GM18951 (cell line): ENCODE data around the gene PTPRD.

Experiments
- POLR2A ChIP-seq: IDR thresholded peaks from 4 replicates; pipeline ENCODE4 v1.6.1; 2011; ENCODE audit warnings: mild to moderate bottlenecking; ENCODE audit not compliant: insufficient read length, insufficient read depth; ENCODE audit errors: extremely low read depth
- in situ Hi-C: fragments of 300-500 bp; cut with MboI; formaldehyde crosslinking; loops from one replicate; pipeline ENCODE4 v1.12.0; 2022; ENCODE audit warnings: low sequenced_read_pairs, mixed read lengths, inconsistent platforms; ENCODE audit not compliant: unreplicated experiment

PTPRD gene

DNA sequence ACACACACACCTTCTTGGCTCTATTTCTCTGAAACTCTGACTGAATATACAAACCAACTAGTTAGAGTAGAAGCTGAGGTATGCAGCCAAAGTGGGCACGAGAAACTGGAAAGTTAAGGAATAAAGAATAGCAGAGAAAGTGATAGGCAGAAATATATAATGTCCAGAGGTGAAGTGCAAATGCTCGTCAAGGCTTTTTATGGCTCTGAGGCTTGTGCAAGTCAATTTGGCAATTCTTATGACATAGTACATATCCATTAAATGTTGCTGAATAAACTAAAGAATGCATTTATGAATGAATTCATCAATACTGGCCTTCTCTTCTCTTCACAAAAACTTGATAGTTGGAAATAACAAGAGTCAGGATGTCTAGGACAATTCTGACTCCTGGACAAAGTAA is 2323.1 kb downstream of the PTPRD start:
- TF ChIP-seq POLR2A, result no peak
- in situ Hi-C loops, result no loop called here

DNA sequence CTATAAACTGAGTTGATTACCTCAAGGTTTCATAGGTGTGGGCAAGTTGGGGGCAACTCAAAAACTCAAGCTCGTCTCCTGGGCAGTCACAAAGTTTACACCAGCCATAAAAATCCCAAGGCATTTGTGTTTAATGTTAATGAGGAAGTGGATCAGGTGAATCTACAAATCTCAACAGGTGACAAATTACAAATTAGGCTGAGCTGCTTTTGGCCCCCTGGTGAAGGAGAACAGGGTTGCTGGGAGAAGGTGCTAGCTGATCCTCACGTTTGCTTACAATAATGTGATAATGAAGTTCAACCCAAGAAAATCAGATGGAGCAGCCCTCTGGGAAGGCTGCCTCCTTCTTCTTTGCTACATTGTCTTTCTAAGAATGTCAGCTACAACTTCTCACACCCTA is 2324.8 kb downstream of the PTPRD start:
- in situ Hi-C loops, result no loop called here
- no peak for TF ChIP-seq POLR2A

DNA sequence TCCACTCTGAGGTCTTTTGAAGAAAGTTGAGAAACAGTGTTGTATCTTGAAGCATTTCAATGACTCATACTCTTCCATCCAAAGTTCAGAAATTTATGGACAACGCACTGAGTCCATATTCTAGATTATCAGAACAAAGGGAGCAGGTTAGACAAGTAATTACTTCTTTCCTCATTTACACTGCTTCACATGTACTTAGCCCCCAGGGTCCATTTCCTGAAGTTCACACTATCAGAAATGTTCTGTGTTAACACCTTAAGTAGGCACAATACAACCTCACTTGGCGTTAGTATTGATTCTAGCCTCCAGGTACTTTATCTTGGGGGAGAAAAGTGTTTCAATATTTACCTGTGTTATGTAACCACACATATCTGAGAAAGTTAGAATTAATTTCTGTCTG is 2325.3 kb downstream of the PTPRD start:
- no peak for TF ChIP-seq POLR2A
- in situ Hi-C loops, result no loop called here

DNA sequence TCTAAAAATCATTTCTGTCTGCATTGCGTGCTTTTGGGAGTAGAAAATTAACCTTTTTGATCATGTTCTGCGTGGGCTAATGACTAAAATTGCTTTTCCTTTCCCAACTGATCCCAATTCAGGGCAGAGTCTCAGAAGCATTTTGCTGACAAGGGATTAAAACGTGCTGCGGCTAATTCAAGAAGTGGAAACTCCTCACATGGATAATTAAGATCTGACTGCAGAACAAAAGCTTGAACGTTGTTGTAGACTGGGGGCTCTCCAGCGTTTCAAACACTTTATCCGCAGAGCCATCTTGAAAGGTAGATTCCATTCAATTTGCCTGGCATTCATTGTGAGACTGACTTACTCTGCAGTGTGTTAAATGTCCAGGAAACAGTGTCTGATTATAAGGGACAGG is 2327.9 kb downstream of the PTPRD start:
- in situ Hi-C loops, result no loop called here
- TF ChIP-seq POLR2A, result no peak

DNA sequence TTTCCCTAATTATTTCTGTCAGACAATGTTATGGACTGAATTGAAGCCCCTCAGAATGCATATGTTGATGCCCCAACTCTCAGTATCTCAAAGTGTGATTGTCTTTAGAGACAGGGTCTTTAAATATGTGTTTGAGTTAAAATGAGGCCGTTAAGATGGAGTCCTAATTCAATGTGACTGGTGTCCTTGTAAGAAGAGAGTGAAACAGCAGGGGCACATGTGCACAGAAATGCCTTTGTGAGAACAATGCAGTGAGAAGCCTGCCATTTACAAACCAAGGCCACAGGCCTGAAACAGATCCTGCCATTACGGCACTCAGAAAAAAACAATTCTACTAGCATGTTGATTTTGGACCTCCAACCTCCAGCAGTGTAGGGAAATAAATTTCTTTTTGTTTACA is 2330.3 kb downstream of the PTPRD start:
- in situ Hi-C loops, result no loop called here
- no peak for TF ChIP-seq POLR2A

DNA sequence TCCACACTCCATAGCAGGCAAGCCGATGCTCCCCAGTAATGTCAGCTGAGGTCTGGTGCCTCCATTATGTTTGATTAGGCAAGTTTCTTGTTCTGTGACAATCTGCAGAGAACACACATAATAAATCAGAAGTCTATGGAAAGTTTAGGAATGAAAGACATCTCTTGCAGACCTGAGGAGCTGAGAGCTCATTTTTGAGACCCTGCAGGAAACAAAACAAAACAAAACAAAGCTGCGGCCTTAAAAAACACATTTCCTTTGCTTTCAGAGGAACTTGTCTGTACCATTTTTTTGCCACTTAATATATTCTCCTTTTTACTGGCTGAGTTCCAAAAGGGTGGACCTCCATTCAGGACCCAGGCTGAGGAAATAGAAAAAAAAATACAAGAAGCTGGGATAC is 2332.0 kb downstream of the PTPRD start:
- TF ChIP-seq POLR2A, result no peak
- in situ Hi-C loops, result no loop called here

DNA sequence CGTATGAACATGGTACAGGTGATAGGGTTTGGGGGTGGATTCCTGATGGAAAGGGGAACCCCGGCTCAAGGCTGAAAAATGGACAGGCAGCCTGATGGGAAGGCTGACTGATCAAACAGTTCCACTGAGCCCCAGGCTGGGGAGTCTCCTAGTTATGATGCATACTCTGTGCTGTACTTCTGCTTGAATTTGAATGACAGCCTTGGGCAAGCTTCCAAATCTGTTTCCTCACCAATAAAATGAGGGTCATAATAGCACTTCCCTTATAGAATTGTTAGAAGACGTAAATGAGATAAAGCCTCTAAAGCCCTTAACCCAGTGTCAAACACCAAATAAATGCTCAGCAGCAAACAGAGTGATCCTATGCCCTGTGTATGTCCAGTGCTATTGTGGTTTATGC is 2334.8 kb downstream of the PTPRD start:
- in situ Hi-C loops, result no loop called here
- no peak for TF ChIP-seq POLR2A

DNA sequence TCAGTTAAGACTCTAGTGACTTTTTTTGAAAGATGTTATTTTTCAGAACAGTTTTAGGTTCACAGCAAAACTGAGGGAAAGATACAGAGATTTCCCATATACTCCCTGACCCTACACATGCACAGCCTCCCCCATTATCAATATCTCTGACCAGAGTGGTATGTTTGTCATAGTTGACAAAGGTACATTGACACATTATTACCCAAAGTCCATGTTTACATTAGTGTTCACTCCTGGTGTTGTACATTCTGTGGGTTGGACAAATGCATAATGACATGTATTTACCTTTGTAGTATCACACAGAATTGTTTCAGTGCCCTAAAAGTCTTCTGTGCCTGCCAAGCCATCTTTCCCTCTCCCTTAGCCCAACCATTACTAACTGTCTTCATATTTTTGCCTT is 2342.6 kb downstream of the PTPRD start:
- TF ChIP-seq POLR2A, result no peak
- in situ Hi-C loops, result no loop called here

DNA sequence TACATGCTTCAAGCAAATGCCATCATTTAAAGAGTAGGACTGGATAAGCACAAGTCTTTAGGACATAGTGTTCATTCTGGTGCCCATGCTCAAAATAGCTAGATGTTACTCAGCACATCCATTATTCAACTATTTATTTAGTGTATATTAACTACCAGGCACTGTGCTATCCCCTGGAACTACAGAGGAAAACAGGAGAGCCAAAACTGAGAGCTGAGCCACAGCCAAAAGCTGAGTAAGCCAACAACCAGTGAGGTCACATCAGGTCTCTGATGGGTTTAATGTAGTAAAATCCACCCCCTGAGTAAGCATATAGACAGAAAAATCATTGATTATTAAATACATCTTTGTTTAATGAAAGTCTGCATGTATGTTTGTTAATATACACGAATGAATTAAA is 2343.9 kb downstream of the PTPRD start:
- in situ Hi-C loops, result no loop called here
- TF ChIP-seq POLR2A, result no peak

DNA sequence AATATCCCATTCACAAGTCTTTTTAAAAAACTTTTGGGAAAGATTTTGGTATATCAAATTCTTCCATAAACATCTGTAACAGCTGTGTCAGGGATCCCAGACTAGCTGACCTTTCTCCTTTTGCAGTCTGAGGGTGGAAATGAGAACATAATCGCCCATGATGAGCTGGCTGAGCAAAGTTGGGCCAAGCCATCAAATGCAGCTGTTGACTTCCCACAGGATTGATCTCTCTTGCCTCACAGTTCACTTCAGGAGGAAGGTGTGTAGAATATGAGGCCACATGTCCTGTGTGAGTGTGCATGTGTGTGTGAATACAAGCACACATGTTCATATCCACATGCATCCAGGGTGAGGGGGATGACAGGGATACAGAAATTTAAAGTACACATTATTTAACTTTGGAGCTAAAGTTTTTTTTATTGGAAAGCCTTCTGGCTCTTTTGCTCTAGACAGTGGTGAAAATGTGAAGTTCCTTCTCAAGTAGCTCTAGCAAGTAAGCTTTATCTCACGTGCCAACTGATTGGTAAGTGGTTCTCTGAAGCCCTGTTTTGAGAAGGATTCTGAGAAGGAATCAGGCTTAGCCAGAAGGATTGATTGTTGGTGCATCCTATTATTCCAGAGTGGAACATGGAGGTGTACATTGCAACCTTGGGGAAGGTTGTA is 2344.5 kb downstream of the PTPRD start:
- no peak for TF ChIP-seq POLR2A
- in situ Hi-C loops, result no loop called here

DNA sequence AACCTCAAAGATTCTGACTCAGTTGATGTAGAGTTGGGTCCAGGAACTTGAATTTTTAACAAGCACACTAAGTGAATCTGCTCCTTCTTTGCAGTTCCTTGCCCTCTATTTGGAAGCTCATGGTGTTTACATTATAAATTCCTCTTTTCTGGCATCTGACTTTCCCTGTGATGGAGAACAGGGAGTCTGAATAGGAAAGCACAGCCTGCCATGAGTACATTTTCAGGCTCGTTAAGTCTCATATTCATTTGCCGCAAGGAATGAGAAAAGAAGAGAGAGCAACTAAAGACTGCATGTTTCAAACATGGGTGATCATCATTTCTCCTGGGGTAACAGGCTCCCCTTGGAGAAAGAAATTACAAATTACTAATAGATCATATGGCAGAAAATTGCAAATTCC is 2345.2 kb downstream of the PTPRD start:
- in situ Hi-C loops, result no loop called here
- no peak for TF ChIP-seq POLR2A

DNA sequence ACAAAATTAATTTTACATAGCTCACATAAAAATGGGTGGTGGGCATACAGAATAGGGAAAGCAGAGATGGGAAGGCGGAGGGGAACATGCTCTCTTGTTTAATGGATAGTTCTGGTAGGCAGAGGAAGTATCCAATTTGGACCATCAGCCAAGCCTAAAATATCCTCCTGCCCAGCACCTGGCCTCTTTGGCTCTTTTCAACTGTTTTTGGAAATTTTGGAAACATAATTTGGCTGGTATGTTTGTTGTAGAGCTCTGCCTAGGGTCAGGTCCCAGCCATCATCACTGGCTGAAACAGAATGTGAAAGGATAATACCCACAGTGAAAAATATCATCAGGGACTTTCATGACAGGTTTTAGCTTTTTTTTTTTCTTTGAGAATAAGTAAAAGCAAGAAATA is 2345.9 kb downstream of the PTPRD start:
- in situ Hi-C loops, result no loop called here
- no peak for TF ChIP-seq POLR2A

DNA sequence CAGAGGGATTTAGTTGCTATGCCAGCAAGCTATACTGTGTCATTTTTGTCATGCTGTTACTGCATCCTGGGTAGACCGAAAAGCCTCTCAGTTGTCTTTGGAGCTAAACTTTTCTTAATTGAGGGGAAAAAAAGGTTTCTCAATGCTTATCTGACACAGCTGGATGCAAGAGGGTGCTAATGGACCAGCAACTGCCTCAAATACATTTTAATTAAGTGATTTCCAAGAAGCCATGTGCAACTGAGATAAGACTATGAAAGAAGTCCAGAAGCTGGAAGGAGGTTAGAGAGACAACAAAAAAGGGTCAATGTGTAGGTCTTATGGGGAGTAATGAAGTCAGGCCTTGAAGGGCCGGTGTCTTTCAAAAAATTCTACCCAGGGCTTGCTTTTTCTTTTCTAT is 2347.5 kb downstream of the PTPRD start:
- no peak for TF ChIP-seq POLR2A
- in situ Hi-C loops, result no loop called here
